Measurements from ENCODE around the gene ABCB11. TPM values are rescaled to one million over a fixed set of nuclear protein-coding genes. Genes with fewer than 3 reads are reported as not detected.

ABCB11 gene
- total and polyA plus RNA-seq, 10 of the 15 experiments (the other 5 are each of a cell fraction or from before 2014, with no cell fraction given): not detected

DNA sequence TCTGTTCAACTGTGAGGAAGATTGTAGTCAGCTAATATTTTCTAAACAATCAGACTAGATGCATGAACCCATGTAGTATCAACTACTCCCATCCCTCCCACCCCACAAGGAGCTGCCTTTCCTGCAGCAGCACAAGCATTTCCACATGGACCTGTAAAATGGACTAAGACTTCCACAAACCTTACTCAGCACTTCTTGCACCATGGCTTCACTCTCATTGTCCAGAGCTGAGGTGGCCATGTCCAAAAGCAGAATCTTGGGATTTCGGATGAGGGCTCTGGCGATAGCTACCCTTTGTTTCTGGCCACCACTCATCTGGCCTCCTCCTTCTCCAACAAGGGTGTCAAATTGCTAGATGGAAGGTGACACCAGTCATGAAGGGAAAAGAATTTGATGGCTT lies 61.3 kb downstream of the ABCB11 start:
- no peak for DNase-seq (ENCODE audit: low read depth, low spot score)
- Histone ChIP-seq H3K79me2 (ENCODE audit: control insufficient read depth, insufficient read depth, low read length) (no peaks in the 10 kb centered on the region), H3K4me1 (ENCODE audit: control insufficient read depth, insufficient read depth, low read length) (no peaks in the 10 kb centered on the region), H3K4me2 (ENCODE audit: control insufficient read depth, insufficient read depth) (no peak overlapping the region), H3K27me3 (replicated peaks in 1 of 2; ENCODE audit: control insufficient read depth in 2 of 2, insufficient read depth in 2 of 2, low read length in 1 of 2) (no peaks in the 10 kb centered on the region), H3K4me3 (no peak overlapping the region), H4K20me1 (ENCODE audit: control insufficient read depth, insufficient read depth) (no peaks in the 10 kb centered on the region), H3K36me3 (ENCODE audit: control insufficient read depth in 2 of 2, insufficient read depth in 2 of 2, low read length in 1 of 2) (no peaks in the 10 kb centered on the region), H3K9me3 (replicated peaks; ENCODE audit: control insufficient read depth, insufficient read depth, low read length) (no peaks in the 10 kb centered on the region), H2AFZ (ENCODE audit: control insufficient read depth, low read depth, low read length) (no peak overlapping the region), H3K9ac (ENCODE audit: control insufficient read depth, insufficient read depth, low read length) (no peak overlapping the region), H3K27ac (ENCODE audit: control insufficient read depth, insufficient read depth) (no peak overlapping the region)
- in situ Hi-C loops (cut with MboI) (no loop called here), intact Hi-C loops (cut with micrococcal nuclease; ENCODE audit: unreplicated experiment) (loop anchor here (10.0 kb wide), 1 partner anchor 255 kb away; no protein-coding TSS in a partner anchor)
- TF ChIP-seq FOXK2 (IDR thresholded peaks at IDR 0.05) (no peak), NFIC (IDR thresholded peaks at IDR 0.05; ENCODE audit: low read depth, low read length) (no peak), MLLT1 (IDR thresholded peaks at IDR 0.05) (no peak), ZNF384 (IDR thresholded peaks at IDR 0.05; ENCODE audit: borderline replicate concordance, low read depth, low read length) (no peak), TCF3 (IDR thresholded peaks at IDR 0.05; ENCODE audit: borderline replicate concordance, insufficient read depth, low read depth, low read length) (no peak), FOXM1 (IDR thresholded peaks at IDR 0.05; ENCODE audit: low read depth, low read length) (no peak), USF2 (IDR thresholded peaks at IDR 0.05; ENCODE audit: borderline replicate concordance, low read depth, low read length) (no peak)
- TF ChIP-seq, protein P1, sequence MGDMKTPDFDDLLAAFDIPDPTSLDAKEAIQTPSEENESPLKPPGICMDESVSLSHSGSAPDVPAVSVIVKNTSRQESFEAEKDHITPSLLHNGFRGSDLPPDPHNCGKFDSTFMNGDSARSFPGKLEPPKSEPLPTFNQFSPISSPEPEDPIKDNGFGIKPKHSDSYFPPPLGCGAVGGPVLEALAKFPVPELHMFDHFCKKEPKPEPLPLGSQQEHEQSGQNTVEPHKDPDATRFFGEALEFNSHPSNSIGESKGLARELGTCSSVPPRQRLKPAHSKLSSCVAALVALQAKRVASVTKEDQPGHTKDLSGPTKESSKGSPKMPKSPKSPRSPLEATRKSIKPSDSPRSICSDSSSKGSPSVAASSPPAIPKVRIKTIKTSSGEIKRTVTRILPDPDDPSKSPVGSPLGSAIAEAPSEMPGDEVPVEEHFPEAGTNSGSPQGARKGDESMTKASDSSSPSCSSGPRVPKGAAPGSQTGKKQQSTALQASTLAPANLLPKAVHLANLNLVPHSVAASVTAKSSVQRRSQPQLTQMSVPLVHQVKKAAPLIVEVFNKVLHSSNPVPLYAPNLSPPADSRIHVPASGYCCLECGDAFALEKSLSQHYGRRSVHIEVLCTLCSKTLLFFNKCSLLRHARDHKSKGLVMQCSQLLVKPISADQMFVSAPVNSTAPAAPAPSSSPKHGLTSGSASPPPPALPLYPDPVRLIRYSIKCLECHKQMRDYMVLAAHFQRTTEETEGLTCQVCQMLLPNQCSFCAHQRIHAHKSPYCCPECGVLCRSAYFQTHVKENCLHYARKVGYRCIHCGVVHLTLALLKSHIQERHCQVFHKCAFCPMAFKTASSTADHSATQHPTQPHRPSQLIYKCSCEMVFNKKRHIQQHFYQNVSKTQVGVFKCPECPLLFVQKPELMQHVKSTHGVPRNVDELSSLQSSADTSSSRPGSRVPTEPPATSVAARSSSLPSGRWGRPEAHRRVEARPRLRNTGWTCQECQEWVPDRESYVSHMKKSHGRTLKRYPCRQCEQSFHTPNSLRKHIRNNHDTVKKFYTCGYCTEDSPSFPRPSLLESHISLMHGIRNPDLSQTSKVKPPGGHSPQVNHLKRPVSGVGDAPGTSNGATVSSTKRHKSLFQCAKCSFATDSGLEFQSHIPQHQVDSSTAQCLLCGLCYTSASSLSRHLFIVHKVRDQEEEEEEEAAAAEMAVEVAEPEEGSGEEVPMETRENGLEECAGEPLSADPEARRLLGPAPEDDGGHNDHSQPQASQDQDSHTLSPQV (IDR thresholded peaks at IDR 0.05): no peak
- SMC1A ChIA-PET (ENCODE audit: uncharacterized antibody, unreplicated experiment): interaction anchor here (1.0 kb wide), 1 partner anchor 126 kb away, joined by 4 read pairs; no protein-coding TSS in a partner anchor
- POLR2A ChIA-PET: no interaction called here
- no peak for ATAC-seq
- RAD21 ChIA-PET (ENCODE audit: unreplicated experiment): no interaction called here
- CTCF ChIA-PET: interaction anchor here (1.0 to 2.6 kb wide), 6 partner anchors 9 to 140 kb away, joined by 3 to 17 read pairs (median 4); no protein-coding TSS in a partner anchor
- no peak for FAIRE-seq
- 50% methylated on average over 2 of the region's 2 CpGs for whole genome bisulfite sequencing (ENCODE audit: insufficient coverage, insufficient replicate concordance, low lambda C conversion rate, missing lambda C conversion rate)
- no TSS peak for BruUV-seq (replicated peaks)

Data from GM12878 (cell line).